Activated CD4-positive, alpha-beta T cell treated with anti-CD3 and anti-CD28 coated beads for 24 hours (primary cell): Measurements from ENCODE around the gene SLC12A8.

Experiments used
- DNase-seq, 2 donors: peaks; one replicate each; pipeline ENCODE4 v3.0.0-alpha.2; 2020; ENCODE audit warnings: low read depth in 2 of 2

SLC12A8 gene

DNA sequence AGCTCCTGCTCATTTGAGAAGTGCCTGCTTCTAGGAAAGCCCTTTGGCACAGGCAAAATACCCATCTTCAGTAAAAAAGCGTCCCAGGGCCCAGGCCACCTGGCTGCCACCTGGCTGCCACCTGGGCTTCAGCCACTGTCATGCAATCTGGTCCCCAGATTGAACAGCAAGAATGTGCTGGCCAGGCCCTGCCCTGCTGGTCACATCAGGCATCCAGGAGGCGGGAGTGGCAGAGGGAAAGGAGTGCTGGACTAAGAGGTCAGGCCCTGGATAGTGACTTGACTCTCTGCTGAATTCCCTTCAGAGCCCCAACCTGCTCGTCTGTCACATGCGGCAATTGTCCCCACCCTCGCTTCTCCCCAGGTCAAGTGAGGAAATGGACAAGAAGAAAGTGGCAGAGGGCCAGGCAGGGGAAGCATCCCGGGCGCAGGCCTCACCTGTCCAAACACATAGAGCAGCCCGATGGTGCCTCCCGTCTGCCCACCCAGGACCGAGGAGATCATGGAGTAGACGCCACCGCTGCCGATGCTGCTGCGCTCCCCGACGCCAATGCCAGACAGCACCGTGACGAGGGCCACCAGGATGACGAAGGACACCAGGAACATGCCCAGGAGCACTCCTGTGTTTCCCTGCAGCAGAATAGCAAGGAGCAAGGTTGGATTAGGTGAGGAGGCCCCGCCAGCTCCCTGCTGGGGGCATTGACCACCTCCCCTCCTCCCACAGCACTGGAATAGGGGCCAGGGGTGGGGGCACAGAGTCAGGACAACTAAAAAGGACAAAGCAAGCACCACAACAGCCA, 25.5 kb downstream of the SLC12A8 start:
- DNase-seq, result no peak

DNA sequence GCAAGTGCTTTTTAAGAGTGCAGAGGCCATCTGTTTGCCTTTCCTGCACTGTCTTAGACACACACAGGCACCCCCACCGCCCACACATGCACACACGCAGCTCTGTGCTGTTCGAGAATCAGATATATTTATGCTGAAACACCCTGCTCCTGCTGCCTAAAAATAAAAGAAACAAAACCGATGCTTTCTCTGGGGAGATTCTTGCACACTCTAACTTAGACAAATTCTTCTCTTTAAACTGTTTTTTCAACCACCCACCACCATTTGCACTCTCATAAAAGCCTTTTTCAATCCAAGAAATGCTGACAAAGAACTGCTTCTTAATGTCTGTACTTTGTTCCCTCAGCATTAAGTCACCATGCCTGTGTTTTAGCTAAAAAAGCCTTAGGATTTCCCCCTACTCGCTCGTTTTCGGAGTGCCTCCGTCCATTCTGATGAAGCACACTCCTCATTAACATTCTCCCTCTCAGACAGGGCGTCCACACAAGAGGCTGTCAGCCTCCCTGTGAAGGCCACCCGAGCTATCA, 26.2 kb downstream of the SLC12A8 start:
- no peak for DNase-seq

GRCh38 chr3:125185805-125186204, 26.7 kb downstream of the SLC12A8 start:
- DNase-seq, result no peak

- DNase-seq, result no peak
These were observed 32.7 kb downstream of the SLC12A8 start for GRCh38 chr3:125179884-125180240.

DNA sequence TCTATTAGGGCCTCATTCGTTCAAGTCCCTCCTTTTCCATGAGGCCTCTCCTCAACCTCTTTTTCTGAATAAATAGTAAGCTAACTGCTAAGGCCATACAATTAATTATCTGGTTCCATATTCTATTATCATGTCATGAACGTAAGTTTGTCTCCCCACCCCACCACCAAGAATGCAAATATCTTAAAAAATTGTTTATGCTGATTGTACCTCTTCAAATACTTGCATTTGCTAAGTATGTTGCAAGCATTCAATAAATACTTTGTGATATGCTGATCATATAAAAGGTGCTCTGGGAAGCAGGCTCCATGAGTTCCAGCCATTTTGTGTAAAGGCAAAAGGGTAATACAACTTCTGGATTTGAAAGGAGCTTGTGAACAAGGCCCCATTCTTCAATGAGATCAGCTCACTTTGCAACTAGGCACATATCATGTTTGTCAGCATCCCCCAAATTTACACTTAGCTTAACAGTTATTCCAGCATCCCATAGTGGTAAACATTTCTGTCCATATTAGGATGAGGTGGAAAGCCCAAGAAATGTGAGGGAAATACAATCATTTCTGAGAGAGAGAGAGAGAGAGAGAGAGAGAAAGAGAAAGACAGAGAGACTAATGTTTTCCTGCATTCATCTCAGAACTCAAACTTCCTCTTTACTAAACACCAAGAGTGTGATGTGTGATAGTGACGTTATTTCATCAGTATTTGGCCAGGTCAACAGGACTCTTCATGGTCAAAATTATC, 33.2 kb downstream of the SLC12A8 start:
- no peak for DNase-seq

DNA sequence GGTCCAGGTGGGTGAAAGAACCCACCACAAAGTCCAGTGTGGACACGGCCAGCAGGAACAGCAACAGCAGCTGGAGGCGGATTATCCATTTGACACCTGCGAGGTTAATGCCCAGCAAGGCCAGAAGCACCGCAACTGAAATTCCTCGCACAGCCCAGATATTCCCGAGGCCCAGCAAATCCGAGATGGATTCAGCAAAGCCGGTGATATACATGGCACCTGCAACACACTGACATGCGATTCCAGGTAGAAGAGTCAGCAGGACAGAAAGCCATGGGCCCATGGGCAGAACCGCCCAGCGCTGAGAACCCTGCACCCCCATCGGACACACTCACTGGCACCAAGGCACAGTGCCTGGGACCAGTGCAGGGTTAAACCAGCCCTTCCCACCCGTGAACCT, 34.8 kb downstream of the SLC12A8 start:
- DNase-seq, result no peak

GRCh38 chr3:125175295-125176078, 37.1 kb downstream of the SLC12A8 start:
- no peak for DNase-seq

DNA sequence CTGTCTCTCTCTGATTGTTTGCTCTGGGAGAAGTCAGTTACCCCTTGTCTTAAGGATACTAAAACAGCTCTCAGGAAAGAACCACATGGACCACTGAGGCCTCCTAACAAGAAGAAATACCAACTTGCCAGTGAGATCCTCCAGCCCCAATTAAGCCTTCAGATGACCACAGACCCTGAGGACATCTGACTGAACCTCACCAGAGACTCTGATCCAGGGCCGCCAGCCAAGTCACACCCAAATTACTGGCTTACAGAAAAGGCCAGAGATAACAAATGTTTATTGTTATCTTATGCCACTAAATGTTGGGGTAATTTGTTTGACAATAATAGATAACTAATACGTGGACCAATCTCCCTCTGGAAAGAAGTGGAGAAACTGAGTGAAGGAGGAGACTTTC, 40.2 kb downstream of the SLC12A8 start:
- no peak for DNase-seq

DNA sequence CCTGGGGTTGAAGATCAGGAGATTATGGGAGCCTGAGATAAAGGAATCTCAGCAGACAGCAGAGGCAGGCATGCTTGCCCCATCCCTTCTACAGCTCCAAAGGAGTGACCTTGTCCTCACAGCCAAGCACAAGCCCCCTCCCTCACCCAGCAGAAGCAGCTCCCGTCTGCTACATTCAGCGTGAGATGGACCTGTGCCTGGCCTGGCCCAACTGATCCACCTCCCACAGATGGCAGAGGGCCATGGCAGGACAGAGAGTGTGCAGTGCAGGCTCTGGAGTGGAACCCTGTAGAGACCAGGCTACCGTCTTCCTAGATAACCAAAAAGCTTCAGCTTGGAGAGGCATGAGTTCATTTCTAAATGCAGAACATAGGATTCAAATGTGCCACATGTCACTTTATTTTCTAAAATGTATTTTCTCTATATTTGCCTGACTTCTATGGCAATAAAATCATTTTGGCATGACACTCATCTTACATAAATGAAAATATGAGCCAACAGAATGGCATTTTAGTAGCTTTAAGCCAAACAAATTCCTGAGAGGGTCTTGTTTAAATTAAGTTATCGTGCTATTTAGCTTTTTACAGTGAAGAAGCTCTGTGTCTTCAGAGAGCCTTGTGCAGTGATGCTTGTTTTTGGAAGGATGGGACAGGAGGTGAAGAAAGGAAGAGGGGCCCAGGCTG, 43.7 kb downstream of the SLC12A8 start:
- no peak for DNase-seq

DNA sequence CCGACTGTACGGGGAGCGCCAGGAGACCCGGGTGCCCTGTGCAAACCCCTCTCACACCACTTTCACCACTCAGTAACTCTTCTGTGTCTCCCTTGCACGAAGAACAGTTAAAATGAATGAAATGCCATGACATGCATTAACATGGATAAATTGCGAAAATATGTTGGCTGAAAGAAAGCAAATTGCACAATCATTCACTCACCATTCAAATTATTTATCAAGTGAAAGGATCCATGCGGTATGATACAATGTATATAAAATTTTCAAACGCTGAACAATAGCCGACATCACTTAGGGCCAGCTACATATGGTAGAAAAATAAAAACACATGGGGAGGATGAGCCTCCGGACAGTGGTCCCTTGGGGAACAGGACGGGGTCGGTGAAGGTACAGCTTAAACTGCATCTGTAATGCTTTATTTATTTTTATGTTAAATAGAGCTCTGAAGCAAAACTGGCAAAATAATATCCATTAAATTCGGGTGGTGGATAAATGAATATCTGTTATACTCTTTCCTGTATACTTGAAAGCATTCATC, 45.9 kb downstream of the SLC12A8 start:
- DNase-seq, result no peak

DNA sequence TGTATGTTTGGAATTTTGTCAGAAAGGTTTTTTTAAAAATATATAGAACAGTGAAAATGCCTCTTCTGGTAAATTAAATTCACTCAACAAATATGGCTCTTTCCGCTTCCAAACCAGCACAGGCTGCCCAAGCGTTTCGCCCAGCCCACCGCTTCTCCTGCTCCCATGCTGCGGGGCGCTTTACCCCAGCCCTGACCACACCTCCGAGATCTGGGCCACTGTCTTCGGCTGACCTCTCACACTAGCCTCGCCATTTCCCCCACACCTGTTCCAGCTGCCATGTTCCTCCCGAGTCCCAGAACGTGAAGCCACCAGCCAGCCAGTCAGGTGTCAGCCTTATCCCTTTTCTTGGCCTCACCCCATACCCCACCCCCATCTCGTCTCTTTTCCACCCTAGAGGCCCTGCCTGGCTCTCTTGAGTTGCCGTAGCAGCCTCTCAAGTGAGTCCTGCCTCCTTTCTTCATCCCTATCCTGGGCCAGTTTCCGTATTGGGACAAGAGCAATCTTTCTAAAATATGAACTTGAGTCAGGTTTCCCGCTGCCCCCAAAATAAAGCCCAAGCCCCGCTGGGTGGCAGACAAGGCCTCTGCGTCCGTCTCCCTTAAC, 46.5 kb downstream of the SLC12A8 start:
- DNase-seq, result no peak

GRCh38 chr3:125165189-125165947, 47.2 kb downstream of the SLC12A8 start:
- no peak for DNase-seq

GRCh38 chr3:125163739-125164601, 48.6 kb downstream of the SLC12A8 start:
- no peak for DNase-seq

GRCh38 chr3:125161607-125162219, 50.8 kb downstream of the SLC12A8 start:
- no peak for DNase-seq

DNA sequence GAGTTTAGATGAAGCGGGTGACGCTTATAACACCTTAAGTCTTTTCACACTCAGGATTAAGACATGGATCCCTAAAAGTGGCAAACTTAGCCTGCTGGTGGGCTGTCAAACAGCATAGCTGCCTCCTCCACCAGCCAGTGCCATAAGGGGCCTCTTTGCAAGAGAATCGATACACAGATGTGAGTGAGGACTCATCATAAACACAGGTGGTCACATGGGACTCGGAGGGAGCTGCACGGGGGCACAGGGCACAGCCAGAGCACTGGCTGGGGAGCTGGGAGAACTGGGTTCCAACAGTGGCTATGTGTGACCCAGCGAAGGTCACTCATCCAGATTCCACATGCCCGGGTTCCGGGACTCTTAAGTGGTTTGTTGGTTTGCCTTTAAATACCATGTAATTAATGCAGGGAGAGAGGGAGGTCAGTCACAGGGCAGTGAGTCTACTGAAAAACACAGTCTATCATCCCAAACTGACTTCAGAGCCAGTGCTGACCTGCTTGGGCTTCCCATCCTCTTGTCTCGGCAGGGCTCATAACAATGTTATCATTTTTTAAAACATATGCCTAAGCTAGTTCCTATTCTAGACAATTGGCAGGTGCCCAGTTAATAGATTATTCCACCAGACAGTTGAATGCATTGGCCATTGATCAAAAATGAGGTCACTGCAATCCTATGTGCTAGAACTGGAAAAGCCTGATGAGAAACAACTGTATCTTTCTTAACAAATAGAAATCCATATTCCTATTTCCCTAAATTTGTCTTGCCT, 51.8 kb downstream of the SLC12A8 start:
- no peak for DNase-seq

DNA sequence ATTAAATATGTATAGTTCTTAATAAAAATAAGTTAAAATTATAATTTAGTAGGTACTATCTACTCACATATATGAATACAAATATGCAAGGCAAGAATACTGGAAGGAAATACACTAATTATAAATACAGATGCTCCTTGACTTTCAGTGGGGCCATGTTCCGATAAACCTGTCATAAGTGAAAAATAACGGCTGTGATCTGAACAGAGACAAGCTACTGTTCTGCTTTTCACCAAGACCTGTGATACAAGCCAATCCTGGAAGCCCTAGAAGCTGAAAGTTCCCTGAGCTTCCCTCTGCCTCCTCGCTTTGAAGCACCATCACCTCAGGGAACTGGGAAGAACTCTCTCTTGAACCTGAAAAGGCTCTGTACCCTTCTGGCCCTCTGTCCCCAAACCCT, 55.4 kb downstream of the SLC12A8 start:
- DNase-seq, result no peak

DNA sequence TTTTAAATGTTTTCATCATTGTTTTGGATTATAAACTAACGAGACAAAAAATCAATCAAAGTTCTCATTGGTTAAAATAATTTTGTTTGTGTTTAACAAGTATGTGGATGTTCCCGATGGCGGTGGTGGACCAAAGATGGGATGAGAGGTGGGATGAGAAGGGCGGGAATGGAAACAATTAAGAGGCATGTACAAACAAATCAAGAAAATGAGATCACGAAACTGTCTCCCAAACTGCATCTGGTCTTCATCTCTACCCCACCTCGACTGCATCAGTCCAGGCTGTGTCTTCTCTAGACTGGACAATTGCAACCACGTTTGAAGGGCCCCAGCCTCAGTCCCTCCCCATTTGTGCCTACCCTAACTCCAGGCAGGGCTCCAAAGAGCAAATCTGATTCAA, 56.1 kb downstream of the SLC12A8 start:
- no peak for DNase-seq

GRCh38 chr3:125154800-125155269, 57.7 kb downstream of the SLC12A8 start:
- DNase-seq, result peak in 1 of 2 donors; percentile 15
